NCI-H1105 treated with DMSO at 0.1 percent for 48 hours (cell line): ENCODE data around the gene UMOD.

ENCODE experiments used
- DNase-seq: peaks from one replicate; lab custom pipeline; 2025; lab: John Stamatoyannopoulos, UW

The UMOD gene

GRCh38 chr16:20352615-20353014, at the start of gene UMOD:
Gene UMOD, minus strand, starts transcription at chr16:20352715. Its CDS starts 1,978 bp downstream, at chr16:20350737.
- DNase-seq = no peak

- no peak for DNase-seq
Measured at GRCh38 chr16:20401475-20402016, 49.0 kb upstream of the UMOD start.

- DNase-seq = no peak
Measured at GRCh38 chr16:20401066-20401465, 48.6 kb upstream of the UMOD start.

GRCh38 chr16:20399185-20399584, 46.7 kb upstream of the UMOD start:
- DNase-seq = no peak

- no peak for DNase-seq
Measured at GRCh38 chr16:20398603-20399002, 46.1 kb upstream of the UMOD start.

- no peak for DNase-seq
Measured at GRCh38 chr16:20397468-20398074, 45.1 kb upstream of the UMOD start.

GRCh38 chr16:20396846-20397467, 44.4 kb upstream of the UMOD start:
- DNase-seq = no peak

- DNase-seq = no peak
Measured at GRCh38 chr16:20395946-20396345, 43.4 kb upstream of the UMOD start.

GRCh38 chr16:20393801-20394577, 41.5 kb upstream of the UMOD start:
- no peak for DNase-seq

GRCh38 chr16:20391045-20391444, 38.5 kb upstream of the UMOD start:
- no peak for DNase-seq

GRCh38 chr16:20388854-20389253, 36.3 kb upstream of the UMOD start:
- no peak for DNase-seq

GRCh38 chr16:20387978-20388377, 35.5 kb upstream of the UMOD start:
- DNase-seq = no peak

GRCh38 chr16:20385844-20386832, 33.6 kb upstream of the UMOD start:
- peak; percentile 26 for DNase-seq

- peak; percentile 51 for DNase-seq
Measured at GRCh38 chr16:20383106-20384029, 30.9 kb upstream of the UMOD start.

- no peak for DNase-seq
Measured at GRCh38 chr16:20382202-20382948, 29.9 kb upstream of the UMOD start.

- DNase-seq = no peak
Measured at GRCh38 chr16:20380782-20381181, 28.3 kb upstream of the UMOD start.

- no peak for DNase-seq
Measured at GRCh38 chr16:20377181-20377580, 24.7 kb upstream of the UMOD start.

GRCh38 chr16:20372701-20373100, 20.2 kb upstream of the UMOD start:
- no peak for DNase-seq

- no peak for DNase-seq
Measured at GRCh38 chr16:20369452-20370054, 17.0 kb upstream of the UMOD start.
